Neural progenitor cell (in vitro differentiated cells): ENCODE data around the gene KLHL29. TPM values are rescaled to one million over a fixed set of nuclear protein-coding genes. Genes with fewer than 3 reads are reported as not detected.

Experiments used
- DNase-seq: peaks from one replicate; pipeline ENCODE4 v3.0.0-alpha.2; 2016; ENCODE audit warnings: low spot score
- H2AFZ ChIP-seq: fragments of 200-600 bp; sonication (generic); replicated peaks from 2 replicates; pipeline ENCODE4 v1.6.1; 2016; ENCODE audit warnings: antibody characterized with exemption
- H3F3A ChIP-seq: fragments of 200-600 bp; sonication (generic); 2 replicates; pipeline ENCODE4 v1.6.1; 2016; ENCODE audit warnings: antibody characterized with exemption, low read depth
- H3K27ac ChIP-seq: fragments of 200-600 bp; sonication (generic); 2 replicates; pipeline ENCODE4 v1.5.1; 2016; ENCODE audit warnings: mild to moderate bottlenecking
- H3K27me3 ChIP-seq: fragments of 200-600 bp; sonication (generic); 2 replicates; pipeline ENCODE4 v1.6.1; 2016; ENCODE audit warnings: mild to moderate bottlenecking, moderate library complexity
- H3K36me3 ChIP-seq: fragments of 200-600 bp; sonication (generic); 2 replicates; pipeline ENCODE4 v1.5.1; 2016
- H3K4me1 ChIP-seq: fragments of 200-600 bp; sonication (generic); 2 replicates; pipeline ENCODE4 v1.6.1; 2016; ENCODE audit warnings: mixed run types
- H3K4me2 ChIP-seq: fragments of 200-600 bp; sonication (generic); 2 replicates; pipeline ENCODE4 v1.6.1; 2016
- H3K4me3 ChIP-seq: fragments of 200-600 bp; sonication (generic); 2 replicates; pipeline ENCODE4 v1.5.1; 2016
- H3K79me2 ChIP-seq: fragments of 200-600 bp; sonication (generic); 2 replicates; pipeline ENCODE4 v1.6.1; 2016; ENCODE audit warnings: low read depth
- H3K9ac ChIP-seq: fragments of 200-600 bp; sonication (generic); 2 replicates; pipeline ENCODE4 v1.6.1; 2016
- H3K9me3 ChIP-seq: fragments of 200-600 bp; sonication (generic); 2 replicates; pipeline ENCODE4 v1.5.1; 2016; ENCODE audit warnings: low read depth
- H4K20me1 ChIP-seq: fragments of 200-600 bp; sonication (generic); 2 replicates; pipeline ENCODE4 v1.6.1; 2016; ENCODE audit warnings: low read depth
- H3K27ac Mint-ChIP-seq: 3 replicates; pipeline ENCODE4 v1.8.0; 2021; ENCODE audit warnings: mixed read lengths
- H3K27me3 Mint-ChIP-seq: 2 replicates; pipeline ENCODE4 v1.8.0; 2022; ENCODE audit warnings: low read depth, mild to moderate bottlenecking, inconsistent platforms, moderate library complexity, mixed read lengths; ENCODE audit not compliant: insufficient read depth
- H3K36me3 Mint-ChIP-seq: 3 replicates; pipeline ENCODE4 v1.8.0; 2021; ENCODE audit warnings: mixed read lengths
- H3K4me1 Mint-ChIP-seq: 3 replicates; pipeline ENCODE4 v1.8.0; 2021; ENCODE audit warnings: mixed read lengths
- H3K4me3 Mint-ChIP-seq: 3 replicates; pipeline ENCODE4 v1.8.0; 2021; ENCODE audit warnings: mild to moderate bottlenecking, moderate library complexity, mixed read lengths
- H3K9me3 Mint-ChIP-seq: 3 replicates; pipeline ENCODE4 v1.8.0; 2020; ENCODE audit warnings: mixed read lengths
- CTCF ChIP-seq: fragments of 200-600 bp; sonication (generic); IDR thresholded peaks from 2 replicates; pipeline ENCODE4 v1.5.1; 2017; ENCODE audit warnings: antibody characterized with exemption, mild to moderate bottlenecking
- EZH2 ChIP-seq: fragments of 200-600 bp; sonication (generic); IDR thresholded peaks from 2 replicates; pipeline ENCODE4 v1.6.1; 2017; ENCODE audit warnings: antibody characterized with exemption, mild to moderate bottlenecking, moderate library complexity
- EZH2phosphoT487 ChIP-seq: fragments of 200-600 bp; sonication (generic); IDR thresholded peaks from 2 replicates; pipeline ENCODE4 v1.6.1; 2017; ENCODE audit warnings: antibody characterized with exemption
- total RNA-seq: library from RNA; depleted of rRNA; stranded (reverse); fragments of >200 nt; gene quantifications from 2 replicates; pipeline ENCODE4 v1.2.3, GENCODE V29; 2015; ENCODE audit warnings: low replicate concordance

Gene KLHL29
- total RNA-seq, 1 donor from 2014 or later: 1.6 TPM

- H3K4me1 Mint-ChIP-seq: peaks cover 11% of the 10 kb centered on the region
Measured at GRCh38 chr2:23465936-23466335, 81.0 kb downstream of the KLHL29 start.

GRCh38 chr2:23467618-23468017 lies 82.6 kb downstream of the KLHL29 start:
- Histone ChIP-seq H3K4me1 (no peaks in the 10 kb centered on the region), H3K4me2 (no peak overlapping the region), H3K4me3 (no peak overlapping the region), H3K9ac (no peak overlapping the region), H3K27ac (no peak overlapping the region), H3K36me3 (no peaks in the 10 kb centered on the region), H2AFZ (no peak overlapping the region), H3F3A (no peaks in the 10 kb centered on the region), H4K20me1 (no peaks in the 10 kb centered on the region), H3K9me3 (no peaks in the 10 kb centered on the region), H3K79me2 (no peaks in the 10 kb centered on the region), H3K27me3 (no peaks in the 10 kb centered on the region)
- DNase-seq: no peak
- Mint-ChIP-seq H3K9me3 (no peaks in the 10 kb centered on the region), H3K36me3 (peaks cover 3% of the 10 kb centered on the region), H3K4me1 (peaks cover 11% of the 10 kb centered on the region), H3K4me3 (no peak overlapping the region), H3K27ac (no peak overlapping the region), H3K27me3 (no peaks in the 10 kb centered on the region)
- TF ChIP-seq CTCF (no peak), EZH2phosphoT487 (no peak), EZH2 (no peak)

More at GRCh38 chr2:23465936-23466335, 81.0 kb downstream of the KLHL29 start:
- no peaks in the 10 kb centered on the region for H3K4me1 ChIP-seq
- no peak for DNase-seq
- Mint-ChIP-seq H3K27me3 (no peaks in the 10 kb centered on the region), H3K4me3 (no peak overlapping the region), H3K36me3 (peaks cover 3% of the 10 kb centered on the region), H3K27ac (no peak overlapping the region), H3K9me3 (no peaks in the 10 kb centered on the region)
- no peak overlapping the region for H3K27ac ChIP-seq
- no peak overlapping the region for H2AFZ ChIP-seq
- no peaks in the 10 kb centered on the region for H4K20me1 ChIP-seq
- H3K4me2 ChIP-seq: no peak overlapping the region
- no peaks in the 10 kb centered on the region for H3K36me3 ChIP-seq
- H3K9ac ChIP-seq: no peak overlapping the region
- H3K4me3 ChIP-seq: no peak overlapping the region
- no peaks in the 10 kb centered on the region for H3F3A ChIP-seq
- H3K9me3 ChIP-seq: no peaks in the 10 kb centered on the region
- H3K27me3 ChIP-seq: no peaks in the 10 kb centered on the region
- TF ChIP-seq EZH2phosphoT487: no peak
- TF ChIP-seq CTCF: no peak
- TF ChIP-seq EZH2: no peak
- no peaks in the 10 kb centered on the region for H3K79me2 ChIP-seq

DNA sequence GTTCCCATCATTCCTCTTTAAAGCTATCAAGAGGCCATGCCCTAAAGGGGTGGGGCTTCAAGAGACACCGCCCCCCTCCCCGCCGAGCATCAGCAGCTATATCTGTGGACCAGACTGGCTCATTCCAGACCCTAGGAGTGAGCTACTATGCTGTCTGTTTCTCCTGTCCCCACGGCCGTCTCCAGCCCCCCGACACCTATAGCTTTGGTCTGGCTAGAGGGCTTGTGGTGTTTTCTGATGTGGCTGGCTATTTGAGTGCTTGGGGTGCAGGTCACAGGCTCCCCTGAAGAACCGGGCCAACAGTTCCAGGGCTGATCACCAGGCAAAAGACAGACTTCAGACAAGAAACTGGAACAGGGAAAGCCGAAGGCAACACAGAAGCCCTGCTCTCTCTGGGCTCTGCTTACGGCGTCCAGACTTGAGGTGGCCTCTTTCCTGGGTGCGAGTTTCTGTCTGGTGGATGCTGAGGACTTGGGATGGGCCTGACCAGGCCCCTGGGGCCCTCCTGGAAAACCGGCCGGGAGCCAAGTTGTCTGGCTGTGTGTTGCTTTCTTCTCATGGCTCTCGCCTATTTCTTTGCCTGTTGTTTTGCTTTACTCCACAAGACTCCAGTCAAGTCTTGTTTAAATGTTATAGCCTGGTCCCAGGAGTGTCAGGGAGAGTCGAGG lies 83.6 kb downstream of the KLHL29 start:
- Mint-ChIP-seq H3K4me1 (peaks cover 11% of the 10 kb centered on the region), H3K9me3 (no peaks in the 10 kb centered on the region), H3K27me3 (no peaks in the 10 kb centered on the region), H3K36me3 (peaks cover 3% of the 10 kb centered on the region), H3K4me3 (no peak overlapping the region), H3K27ac (peak overlapping the region; percentile 80)
- no peaks in the 10 kb centered on the region for H3K9me3 ChIP-seq
- no peak for TF ChIP-seq CTCF
- no peak for TF ChIP-seq EZH2
- no peak for TF ChIP-seq EZH2phosphoT487
- no peaks in the 10 kb centered on the region for H3F3A ChIP-seq
- no peak for DNase-seq
- H2AFZ ChIP-seq: no peak overlapping the region
- no peak overlapping the region for H3K4me3 ChIP-seq
- no peaks in the 10 kb centered on the region for H3K4me1 ChIP-seq
- H3K4me2 ChIP-seq: no peak overlapping the region
- H3K36me3 ChIP-seq: no peaks in the 10 kb centered on the region
- peaks cover 9% of the 10 kb centered on the region for H3K27me3 ChIP-seq
- H4K20me1 ChIP-seq: no peaks in the 10 kb centered on the region
- H3K79me2 ChIP-seq: no peaks in the 10 kb centered on the region
- no peak overlapping the region for H3K9ac ChIP-seq
- no peak overlapping the region for H3K27ac ChIP-seq
